GM18867 (cell line): ENCODE data around the gene PRSS8.

Source experiments
- ATAC-seq: cut with Tn5 transposase; IDR thresholded peaks from one replicate; pipeline ENCODE4 v1.9.1; 2021; ENCODE audit warnings: mild to moderate bottlenecking, moderate library complexity; ENCODE audit not compliant: unreplicated experiment

The PRSS8 gene

DNA sequence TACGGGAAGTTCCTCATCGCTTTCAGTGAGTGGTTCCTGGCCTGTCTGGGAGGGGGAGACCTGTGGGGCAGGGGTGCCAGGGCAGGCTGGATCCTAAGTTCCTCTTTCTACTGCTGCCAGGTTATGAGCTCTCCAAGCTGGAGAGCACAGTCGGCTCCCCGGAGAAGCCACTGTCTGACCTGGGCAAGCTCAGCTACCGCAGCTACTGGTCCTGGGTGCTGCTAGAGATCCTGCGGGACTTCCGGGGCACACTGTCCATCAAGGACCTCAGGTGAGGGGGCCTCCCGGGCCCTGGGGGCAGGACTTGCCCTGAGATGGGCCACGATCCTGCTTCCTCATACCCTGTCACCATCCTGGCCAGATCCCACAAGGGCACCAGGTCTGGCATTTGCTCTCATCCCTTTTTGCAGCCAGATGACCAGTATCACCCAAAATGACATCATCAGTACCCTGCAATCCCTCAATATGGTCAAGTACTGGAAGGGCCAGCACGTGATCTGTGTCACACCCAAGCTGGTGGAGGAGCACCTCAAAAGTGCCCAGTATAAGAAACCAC lies 5.1 kb downstream of the PRSS8 start:
- no peak for ATAC-seq

DNA sequence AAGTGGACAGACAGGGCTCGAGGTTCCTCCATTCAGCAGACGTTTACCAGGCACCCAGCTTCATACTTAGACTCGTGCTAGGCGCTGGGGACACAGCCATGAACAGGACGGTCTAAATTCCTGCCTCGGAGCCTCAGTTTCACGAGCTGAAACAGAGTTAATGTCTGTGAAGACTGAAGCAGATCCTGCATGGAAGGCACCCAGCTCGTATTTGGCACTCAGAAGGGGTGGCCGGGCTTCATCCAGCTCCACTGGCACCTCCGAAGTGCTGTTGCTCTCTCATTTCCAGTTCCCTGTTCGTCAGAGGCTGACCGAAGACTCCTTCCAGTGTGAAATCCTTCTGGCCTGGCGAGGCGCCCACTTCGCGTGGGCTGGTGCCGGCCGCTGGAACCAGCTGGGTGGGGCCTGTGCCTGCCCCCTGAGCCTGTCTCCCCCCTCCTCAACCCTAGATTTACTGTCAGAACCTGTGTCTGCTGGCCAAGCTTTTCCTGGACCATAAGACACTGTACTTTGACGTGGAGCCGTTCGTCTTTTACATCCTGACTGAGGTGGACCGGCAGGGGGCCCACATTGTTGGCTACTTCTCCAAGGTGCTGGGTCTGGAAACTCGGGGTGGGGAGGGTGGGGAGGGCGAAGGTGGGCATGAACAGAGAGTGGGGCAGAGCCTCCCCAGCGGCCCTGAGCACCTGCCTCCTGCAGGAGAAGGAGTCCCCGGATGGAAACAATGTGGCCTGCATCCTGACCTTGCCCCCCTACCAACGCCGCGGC lies 5.8 kb downstream of the PRSS8 start:
- ATAC-seq = no peak

DNA sequence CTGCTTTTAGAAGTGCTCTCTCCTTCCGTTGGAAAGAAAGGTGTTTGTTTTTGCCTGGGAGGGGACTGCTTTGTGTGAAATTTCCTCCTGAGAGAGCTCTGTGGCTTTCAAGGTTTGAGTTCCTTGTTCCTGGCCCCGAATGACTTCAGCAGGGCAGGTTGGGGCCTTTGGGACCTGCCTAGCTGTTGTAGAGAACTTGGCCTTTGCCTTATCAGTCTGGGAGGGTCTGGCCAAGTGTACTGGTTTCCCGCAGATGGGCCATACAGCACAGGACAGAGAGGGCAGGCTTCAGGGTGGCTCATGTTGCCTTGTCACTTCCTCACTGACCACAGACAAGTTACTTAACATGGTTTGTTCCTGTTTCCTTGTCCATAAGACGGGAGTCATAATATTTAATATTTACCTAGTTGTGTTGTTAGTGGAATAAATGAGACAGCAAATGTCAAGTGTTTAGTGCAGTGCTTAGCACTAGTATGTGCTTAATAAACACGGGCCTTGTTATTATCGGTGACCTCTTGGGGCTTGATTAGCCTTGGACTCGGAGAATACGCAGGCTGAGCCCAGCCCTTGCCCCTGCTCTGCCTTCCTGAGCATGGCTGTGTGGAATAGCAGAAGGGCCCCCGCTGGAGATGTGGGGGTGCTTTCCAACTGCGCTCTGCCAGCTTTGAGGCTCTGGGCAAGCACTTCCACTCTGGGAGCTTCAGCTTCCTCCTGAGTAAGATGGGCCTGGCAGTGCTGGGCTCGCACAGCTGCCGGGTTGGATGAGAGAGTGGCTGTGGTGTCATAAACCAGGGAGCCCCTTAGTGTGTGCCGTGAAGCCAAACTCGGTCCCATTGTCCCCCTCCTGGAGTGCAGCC lies 6.6 kb downstream of the PRSS8 start:
- ATAC-seq = no peak

DNA sequence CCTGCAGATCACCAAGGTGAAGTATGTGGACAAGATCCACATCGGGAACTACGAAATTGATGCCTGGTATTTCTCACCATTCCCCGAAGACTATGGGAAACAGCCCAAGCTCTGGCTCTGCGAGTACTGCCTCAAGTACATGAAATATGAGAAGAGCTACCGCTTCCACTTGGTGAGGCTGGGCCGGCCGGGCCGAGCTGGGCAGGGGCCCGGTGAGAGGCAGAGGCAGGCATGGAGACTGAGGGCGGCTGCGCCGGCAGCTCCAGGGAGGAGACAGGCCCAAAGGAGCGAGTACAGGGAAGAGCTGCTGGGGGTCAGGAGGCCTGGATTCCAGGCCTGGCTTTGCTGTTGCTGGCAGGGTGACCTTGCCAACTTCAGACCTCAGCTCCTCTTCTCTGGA lies 8.3 kb downstream of the PRSS8 start:
- no peak for ATAC-seq

DNA sequence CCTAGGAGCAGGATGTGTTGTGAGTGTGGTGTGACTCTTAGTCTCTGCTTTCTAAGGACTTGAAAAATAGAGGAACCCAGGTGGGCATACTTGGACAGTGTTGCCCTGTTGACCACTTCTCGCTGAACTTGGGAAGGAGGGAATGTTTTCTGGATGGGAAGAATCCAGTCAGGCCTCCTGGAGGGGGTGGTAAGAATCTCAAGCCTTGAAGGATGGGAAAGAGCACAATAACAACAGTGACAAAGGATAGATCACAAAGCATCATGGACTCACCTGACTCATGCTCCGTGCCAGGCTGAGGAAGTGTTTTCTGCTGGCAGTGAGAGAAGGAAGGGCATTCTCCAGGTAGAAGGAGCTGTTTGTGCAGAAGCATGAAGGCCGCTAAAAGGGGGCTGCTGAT lies 9.7 kb downstream of the PRSS8 start:
- no peak for ATAC-seq

DNA sequence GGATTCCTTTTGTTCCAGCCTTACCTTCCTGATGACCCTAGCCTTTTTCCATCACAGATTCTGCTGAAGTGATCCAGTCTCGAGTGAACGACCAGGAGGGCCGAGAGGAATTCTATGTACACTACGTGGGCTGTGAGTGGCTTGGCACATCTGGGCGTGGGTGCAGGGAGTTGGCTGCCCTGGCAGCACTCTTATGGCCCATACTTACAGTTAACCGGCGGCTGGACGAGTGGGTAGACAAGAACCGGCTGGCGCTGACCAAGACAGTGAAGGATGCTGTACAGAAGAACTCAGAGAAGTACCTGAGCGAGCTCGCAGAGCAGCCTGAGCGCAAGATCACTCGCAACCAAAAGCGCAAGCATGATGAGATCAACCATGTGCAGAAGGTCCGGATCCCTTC lies 15.4 kb downstream of the PRSS8 start:
- no peak for ATAC-seq

DNA sequence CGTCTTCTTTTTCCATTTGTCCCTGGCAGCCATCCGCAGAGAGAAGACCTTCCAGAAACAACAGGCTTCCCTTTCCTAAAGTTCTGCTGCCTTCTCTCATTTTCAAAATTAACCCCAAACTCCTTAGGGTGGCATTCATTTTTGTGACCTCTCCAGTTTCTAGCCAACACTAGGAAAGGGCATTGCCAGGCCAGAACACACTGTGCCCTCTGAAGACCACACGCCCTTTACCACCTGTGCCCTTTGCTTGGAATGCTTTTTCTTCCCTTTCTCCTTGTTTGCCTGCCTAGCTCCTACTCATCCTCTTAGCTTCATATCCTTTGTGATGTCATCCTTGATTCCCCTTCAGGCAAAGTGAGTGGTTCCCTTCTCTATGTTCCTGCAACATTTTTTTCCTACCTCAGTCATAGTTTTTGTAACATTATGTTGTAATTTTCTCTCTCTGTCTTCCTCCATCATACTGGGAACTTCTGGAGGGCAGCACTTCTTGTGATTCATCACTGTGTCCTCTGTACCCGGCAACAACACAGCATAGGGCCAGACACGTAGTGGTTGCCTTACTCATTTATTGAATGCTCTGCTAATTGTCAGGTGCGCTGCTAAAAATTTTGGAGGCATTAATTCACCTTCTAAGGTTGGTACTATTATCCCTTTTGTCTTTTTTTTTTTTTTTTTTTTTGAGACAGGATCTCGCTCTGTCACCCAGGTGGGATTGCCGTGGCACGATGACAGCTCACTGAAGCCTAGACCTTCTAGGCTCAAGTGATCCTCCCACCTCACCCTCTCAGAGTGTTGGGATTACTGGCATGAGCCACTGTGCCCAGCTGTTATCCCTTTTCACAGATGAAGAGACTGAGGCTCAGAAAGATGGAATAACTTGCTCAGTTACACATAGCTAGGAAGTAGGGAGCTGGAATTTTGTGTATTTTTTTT lies 17.0 kb downstream of the PRSS8 start:
- no peak for ATAC-seq

DNA sequence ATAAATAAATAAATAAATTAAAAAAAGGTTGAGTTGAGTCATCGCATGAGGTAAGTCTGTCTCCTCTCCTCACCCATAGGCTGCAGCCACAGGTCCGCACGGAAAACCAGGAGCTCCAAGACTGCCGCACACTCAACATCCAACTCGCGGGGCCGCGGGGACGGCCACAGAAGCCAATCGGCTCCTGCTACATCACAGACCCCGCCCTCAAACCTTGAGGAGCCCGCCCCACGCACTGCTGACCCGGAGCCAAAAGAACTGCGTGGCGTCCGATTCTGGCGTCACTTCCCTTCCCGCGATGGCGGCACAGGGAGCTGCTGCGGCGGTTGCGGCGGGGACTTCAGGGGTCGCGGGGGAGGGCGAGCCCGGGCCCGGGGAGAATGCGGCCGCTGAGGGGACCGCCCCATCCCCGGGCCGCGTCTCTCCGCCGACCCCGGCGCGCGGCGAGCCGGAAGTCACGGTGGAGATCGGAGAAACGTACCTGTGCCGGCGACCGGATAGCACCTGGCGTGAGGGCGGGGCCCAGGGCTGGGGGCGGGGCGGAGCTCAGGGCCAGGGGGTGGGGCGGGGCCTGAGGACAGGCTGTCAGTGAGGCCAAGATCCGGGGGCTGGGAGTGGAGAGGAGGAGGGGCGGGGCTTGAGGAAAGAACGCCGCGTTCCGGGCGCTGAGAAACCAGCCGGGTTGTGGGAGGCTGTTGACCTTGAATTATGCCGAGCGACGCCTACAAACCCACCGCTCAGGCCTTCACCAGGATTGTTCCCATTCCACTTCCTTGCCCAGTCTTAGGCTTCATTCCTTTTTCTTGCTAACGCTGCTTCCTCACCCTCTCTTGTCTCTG lies 17.9 kb downstream of the PRSS8 start, which contains the start of gene KAT8:
KAT8 (plus strand) TSS at position 281 of the 839 bp plus-strand sequence; CDS start at position 299, 18 bp downstream.
- peak; percentile 86 for ATAC-seq

DNA sequence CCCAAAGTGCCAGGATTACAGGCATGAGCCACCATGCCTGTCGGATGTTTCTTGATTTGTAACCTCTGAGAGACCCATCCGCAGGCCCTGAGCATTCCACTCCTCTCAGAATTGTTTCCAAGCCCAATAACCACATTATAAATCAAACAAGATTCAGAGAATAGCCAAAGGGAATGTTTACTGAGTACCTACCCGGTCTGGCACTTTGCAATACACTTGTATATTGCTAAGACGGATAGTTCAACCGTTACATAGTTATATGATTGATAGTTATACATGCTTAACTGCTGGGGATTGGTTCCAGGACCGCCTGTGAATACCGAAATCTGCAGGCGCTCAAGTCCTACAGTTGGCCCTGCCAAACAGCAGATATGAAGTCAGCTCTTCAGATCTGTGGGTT lies 21.1 kb downstream of the PRSS8 start:
- ATAC-seq = no peak

DNA sequence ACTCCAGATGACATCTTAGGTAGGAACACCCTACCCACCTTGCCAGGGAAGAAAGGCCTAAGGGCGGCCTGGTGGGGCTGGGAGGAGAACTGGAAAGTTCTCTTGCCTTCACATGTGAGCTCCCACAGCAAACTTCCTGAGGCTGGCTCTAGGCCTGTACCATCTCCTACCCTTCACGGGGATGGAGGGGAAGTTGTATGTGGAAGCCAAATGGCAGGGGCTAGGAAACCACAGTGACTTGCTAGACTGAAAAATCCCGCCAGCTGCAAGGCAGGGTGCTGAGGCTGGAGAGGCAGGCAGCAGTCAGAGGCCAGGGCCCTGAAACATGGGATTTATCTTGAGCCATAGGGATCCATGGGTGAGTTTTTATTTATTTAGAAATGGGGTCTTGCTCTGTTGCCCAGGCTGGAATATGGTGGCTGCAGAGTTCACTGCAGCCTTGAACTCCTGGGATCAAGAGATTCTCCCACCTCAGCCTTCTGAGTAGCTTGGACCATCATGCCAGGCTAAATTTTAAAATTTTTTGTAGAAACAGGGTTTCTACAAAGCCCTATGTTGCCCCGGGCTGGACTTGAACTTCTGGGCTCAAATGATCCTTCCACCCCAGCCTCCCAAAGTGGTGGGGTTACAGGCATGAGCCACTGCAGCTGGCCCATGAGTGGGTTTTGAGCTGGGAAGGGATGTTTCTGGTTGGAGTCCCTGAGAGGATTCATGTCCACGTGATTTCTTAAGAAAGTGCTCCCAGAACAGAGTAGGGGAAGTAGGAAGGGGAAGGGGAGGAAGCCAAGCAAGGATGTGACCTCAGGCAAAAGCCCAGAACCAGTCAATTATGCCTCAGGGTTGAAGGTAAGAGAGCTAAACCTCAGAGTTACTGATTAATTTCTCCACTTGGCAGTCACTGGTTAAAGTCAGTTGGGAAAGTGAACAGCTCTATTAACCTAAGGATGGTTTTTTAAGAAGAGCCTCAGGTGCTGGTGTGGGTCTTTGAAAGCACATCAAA lies 22.1 kb downstream of the PRSS8 start:
- ATAC-seq = no peak

DNA sequence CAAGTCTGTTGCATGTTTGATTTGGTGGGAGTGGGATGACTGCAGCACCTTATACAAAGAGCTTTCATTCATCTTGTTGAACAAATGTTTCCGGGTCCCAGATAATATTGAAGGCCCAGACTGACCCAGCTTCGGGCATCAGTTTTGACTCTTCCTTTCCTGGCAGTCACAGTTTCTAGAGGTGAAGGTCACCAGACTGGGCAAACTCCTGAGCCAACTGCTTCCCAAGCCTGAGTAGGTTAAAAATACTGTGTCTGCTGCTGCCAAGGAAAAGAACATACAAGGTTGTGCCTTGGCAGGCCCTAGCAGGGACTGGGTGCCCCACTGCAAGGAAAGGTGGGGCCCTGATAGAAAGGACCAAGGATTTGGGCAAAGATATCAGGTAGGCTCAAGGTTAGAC lies 22.8 kb downstream of the PRSS8 start:
- no peak for ATAC-seq

DNA sequence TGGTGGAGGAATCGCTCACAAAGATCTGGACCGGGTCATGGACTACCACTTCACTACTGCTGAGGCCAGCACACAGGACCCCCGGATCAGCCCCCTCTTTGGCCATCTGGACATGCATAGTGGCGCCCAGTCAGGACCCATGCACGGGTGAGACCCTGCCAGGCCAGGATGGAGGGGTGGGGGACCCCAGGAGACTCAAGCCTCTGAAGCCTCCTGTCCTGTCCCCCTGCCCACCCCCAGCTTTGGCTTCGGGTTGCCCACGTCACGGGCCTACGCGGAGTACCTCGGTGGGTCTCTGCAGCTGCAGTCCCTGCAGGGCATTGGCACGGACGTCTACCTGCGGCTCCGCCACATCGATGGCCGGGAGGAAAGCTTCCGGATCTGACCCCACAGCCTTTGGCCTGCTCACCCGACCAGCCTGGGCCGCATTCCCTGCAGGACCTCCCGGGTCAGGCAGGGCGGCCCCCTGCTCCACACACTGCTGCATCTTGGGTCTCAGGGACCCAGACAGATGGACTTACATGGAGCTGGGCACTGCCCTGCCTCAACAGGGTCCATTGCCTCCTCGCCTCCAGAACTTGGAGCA lies 23.6 kb downstream of the PRSS8 start:
- no peak for ATAC-seq

DNA sequence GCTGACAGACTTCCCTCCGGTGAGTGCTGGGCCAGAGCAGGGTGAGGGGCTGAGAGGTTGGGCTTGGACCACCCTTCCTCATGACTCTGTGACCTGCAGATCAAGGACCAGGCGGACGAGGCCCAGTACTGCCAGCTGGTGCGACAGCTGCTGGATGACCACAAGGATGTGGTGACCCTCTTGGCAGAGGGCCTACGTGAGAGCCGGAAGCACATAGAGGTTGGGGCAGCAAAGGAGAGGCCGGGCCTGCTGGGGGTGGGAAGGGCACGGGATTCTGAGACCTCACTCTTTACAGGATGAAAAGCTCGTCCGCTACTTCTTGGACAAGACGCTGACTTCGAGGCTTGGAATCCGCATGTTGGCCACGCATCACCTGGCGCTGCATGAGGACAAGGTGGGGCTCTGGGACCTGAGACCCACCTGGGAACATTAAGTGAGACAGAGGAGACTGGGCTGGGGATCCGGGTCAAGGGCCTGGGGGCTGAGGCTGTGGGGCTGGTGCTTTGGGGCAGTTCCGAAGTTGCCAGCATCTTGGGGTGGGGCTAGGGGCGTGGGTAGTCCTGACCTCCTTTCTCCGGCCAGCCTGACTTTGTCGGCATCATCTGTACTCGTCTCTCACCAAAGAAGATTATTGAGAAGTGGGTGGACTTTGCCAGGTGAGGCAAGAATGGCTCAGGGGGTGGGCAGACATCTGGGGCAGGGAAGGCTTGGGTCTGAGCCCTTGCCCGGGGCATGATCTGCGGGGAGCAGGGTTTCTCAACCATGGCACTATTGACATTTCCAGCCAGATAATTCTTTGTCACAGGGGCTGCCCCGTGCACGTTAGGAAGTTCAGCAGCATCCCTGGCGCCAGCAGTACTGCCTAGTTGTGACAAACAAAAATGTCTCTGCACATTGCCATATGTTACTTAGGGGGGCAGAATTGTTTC lies 25.2 kb downstream of the PRSS8 start:
- ATAC-seq = no peak

DNA sequence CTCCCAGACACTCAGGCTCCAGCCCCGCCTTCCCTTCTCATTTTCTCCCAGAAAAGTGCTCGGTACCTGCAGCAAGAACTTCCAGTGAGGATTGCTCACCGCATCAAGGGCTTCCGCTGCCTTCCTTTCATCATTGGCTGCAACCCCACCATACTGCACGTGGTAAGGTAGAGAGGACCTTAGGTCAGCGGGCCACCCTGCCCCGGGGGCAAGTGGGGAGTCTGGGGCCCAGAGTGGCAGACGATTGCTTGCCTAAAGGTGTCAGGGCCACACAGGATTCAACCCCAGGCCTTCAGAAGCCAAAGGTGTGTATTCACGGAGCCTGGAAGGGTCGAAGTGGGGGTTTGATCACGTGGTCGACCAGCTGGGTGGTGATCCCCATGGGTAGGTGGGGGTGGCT lies 25.9 kb downstream of the PRSS8 start:
- ATAC-seq = no peak

DNA sequence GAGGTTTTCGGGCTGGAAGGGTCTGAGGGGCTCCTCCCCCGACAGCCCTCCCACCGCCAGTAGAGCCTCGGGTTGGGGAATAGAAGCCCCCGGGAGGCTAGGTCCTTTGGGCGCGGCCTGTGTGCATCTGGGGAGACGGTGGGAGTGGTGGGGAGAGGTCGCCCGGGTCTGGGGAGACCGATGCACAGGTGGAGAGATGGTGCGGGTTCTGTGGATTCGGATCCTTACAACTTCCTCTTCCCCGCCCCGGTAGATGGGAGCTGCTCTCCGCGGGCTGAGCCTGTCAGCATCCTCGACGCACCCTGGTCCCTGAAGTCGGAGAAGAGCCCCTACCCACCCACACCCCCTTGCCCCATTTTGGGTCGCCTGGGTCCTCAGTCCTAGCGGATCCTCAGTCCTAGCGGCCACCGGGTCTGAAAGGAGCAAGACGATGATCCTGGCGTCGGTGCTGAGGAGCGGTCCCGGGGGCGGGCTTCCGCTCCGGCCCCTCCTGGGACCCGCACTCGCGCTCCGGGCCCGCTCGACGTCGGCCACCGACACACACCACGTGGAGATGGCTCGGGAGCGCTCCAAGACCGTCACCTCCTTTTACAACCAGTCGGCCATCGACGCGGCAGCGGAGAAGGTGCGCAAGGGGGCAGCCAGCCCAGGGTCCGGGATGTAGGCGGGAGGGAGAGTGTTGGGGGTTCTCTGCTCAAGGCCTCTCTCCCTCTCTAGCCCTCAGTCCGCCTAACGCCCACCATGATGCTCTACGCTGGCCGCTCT lies 26.6 kb downstream of the PRSS8 start:
- no peak for ATAC-seq

DNA sequence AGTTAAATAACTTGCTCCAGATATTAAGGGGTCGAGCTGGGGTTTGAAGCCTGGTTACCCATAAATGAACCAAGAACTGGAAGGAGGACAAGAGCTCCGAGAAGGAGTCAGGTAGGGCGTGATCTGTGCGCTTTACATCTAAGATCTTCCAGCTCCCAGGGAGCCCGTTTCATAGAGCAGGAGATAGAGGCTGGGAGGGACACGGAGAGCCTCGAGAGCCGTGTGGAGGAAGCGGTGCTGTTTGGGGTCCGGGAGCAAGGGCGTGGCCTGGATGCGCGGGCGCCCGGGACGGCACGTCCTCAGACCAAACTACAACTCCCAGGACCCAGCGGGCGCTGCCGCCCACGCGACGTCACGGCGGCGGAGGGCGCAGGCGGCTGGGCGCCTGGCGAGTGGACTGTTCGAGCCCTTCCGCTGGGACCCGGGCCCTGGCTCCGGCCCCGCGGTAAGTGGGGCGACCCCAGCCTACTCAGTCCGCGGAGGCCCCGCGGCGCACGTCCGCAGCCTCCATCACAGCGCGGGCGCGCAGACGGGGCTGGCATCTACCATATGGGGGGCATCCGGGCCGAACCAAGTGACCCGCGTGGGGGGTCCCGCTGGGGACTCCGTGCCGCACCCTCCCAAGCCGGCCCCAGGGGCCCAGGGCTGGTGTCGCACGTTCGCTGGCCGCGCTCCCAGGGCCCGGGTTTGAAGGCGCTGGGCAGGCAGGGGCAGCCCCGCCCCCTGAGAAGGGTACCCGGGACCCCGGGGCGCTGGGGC lies 27.3 kb downstream of the PRSS8 start, which contains the start of gene BCKDK:
BCKDK (plus strand) TSS at position 352 of the 759 bp plus-strand sequence. CDS start 838 bp downstream, outside the sequence.
- peak; percentile 73 for ATAC-seq
